ENCODE data around the gene L1CAM. TPM values are rescaled to one million over a fixed set of nuclear protein-coding genes. Genes with fewer than 3 reads are reported as not detected.

The L1CAM gene
- total RNA-seq, 3 donors from 2014 or later: 0.14 to 0.46 (median 0.34) TPM

GRCh38 chrX:153871946-153872878 lies 13.8 kb downstream of the L1CAM start:
- no peak for DNase-seq
- no peaks in the 10 kb centered on the region for H3K36me3 Mint-ChIP-seq (ENCODE audit: insufficient read depth)
- no peak for ATAC-seq
- H3K9me3 Mint-ChIP-seq: no peaks in the 10 kb centered on the region
- peaks cover 12% of the 10 kb centered on the region for H3K27me3 Mint-ChIP-seq (ENCODE audit: low read depth)
- peaks cover 2% of the 10 kb centered on the region for H3K4me1 Mint-ChIP-seq (ENCODE audit: low read depth)
- no peak overlapping the region for H3K4me3 Mint-ChIP-seq

- Mint-ChIP-seq H3K4me1 (ENCODE audit: low read depth) (peaks cover 2% of the 10 kb centered on the region), H3K27me3 (ENCODE audit: low read depth) (peaks cover 11% of the 10 kb centered on the region)
Measured at GRCh38 chrX:153871451-153871850, 14.5 kb downstream of the L1CAM start.

GRCh38 chrX:153870791-153871360 lies 15.1 kb downstream of the L1CAM start:
- H3K36me3 Mint-ChIP-seq (ENCODE audit: insufficient read depth): no peaks in the 10 kb centered on the region
- DNase-seq: no peak
- peaks cover 7% of the 10 kb centered on the region for H3K27me3 Mint-ChIP-seq (ENCODE audit: low read depth)
- H3K9me3 Mint-ChIP-seq: no peaks in the 10 kb centered on the region
- no peak for ATAC-seq
- no peak overlapping the region for H3K4me3 Mint-ChIP-seq
- H3K4me1 Mint-ChIP-seq (ENCODE audit: low read depth): no peaks in the 10 kb centered on the region

More at GRCh38 chrX:153871451-153871850, 14.5 kb downstream of the L1CAM start:
- ATAC-seq: no peak
- no peak for DNase-seq
- no peaks in the 10 kb centered on the region for H3K36me3 Mint-ChIP-seq (ENCODE audit: insufficient read depth)
- no peak overlapping the region for H3K4me3 Mint-ChIP-seq
- no peaks in the 10 kb centered on the region for H3K9me3 Mint-ChIP-seq

DNA sequence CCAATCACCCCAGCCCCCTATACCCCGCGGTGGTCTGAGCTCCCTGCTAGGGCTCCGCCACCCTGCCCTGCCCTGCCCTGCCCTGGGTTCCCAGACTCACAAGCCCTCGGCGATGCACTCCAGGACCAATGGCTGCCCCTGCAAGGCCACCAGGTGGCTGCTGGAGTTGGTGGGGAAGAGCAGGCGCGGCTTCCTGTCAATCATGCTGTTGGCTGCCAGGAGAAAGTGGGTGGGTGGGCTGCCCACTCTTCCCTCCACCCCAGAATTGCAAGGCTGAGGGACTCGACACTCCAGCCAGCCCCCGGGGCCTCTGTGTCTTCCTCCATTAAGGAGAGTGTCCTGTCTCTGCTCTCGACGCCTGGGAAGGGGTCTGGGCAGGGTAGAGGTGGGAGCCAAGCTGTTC lies 15.7 kb downstream of the L1CAM start:
- Mint-ChIP-seq H3K4me1 (ENCODE audit: low read depth) (no peaks in the 10 kb centered on the region), H3K4me3 (no peak overlapping the region), H3K27me3 (ENCODE audit: low read depth) (peaks cover 5% of the 10 kb centered on the region), H3K36me3 (ENCODE audit: insufficient read depth) (no peaks in the 10 kb centered on the region), H3K9me3 (no peaks in the 10 kb centered on the region)
- DNase-seq: no peak
- no peak for ATAC-seq

GRCh38 chrX:153869473-153870287 lies 16.3 kb downstream of the L1CAM start:
- H3K9me3 Mint-ChIP-seq: no peaks in the 10 kb centered on the region
- H3K36me3 Mint-ChIP-seq (ENCODE audit: insufficient read depth): no peaks in the 10 kb centered on the region
- DNase-seq (no peak), ATAC-seq (no peak)
- no peaks in the 10 kb centered on the region for H3K4me1 Mint-ChIP-seq (ENCODE audit: low read depth)
- peaks cover 5% of the 10 kb centered on the region for H3K27me3 Mint-ChIP-seq (ENCODE audit: low read depth)
- H3K4me3 Mint-ChIP-seq: no peak overlapping the region

- H3K27me3 Mint-ChIP-seq (ENCODE audit: low read depth): peaks cover 5% of the 10 kb centered on the region
- H3K36me3 Mint-ChIP-seq (ENCODE audit: insufficient read depth): no peaks in the 10 kb centered on the region
- H3K4me1 Mint-ChIP-seq (ENCODE audit: low read depth): no peaks in the 10 kb centered on the region
Measured at GRCh38 chrX:153868576-153869472, 17.1 kb downstream of the L1CAM start.

DNA sequence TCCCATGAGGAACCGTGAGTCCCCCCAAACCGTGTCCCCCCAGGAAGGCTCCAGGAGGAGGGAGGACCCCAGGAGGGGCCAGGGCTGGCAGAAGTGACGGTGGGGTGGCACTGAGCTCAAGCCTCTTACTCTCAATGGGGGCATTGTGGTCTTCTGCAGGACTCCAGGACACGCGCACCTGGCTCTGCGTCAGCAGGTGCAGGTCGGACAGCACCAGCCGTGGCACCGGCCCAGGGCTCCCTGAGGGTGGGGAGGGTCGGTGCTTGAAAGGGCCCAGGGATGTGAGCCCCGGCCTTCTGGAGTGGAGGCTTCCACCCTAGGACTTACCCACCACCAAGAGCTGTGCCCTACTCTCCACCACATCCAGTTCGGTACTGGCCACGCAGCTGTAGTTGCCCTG lies 18.3 kb downstream of the L1CAM start:
- ATAC-seq (no peak), DNase-seq (no peak)
- Mint-ChIP-seq H3K9me3 (no peaks in the 10 kb centered on the region), H3K27me3 (ENCODE audit: low read depth) (peaks cover 5% of the 10 kb centered on the region), H3K4me1 (ENCODE audit: low read depth) (no peaks in the 10 kb centered on the region), H3K36me3 (ENCODE audit: insufficient read depth) (no peaks in the 10 kb centered on the region), H3K4me3 (no peak overlapping the region)

More at GRCh38 chrX:153868576-153869472, 17.1 kb downstream of the L1CAM start:
- ATAC-seq: no peak
- H3K4me3 Mint-ChIP-seq: no peak overlapping the region
- H3K9me3 Mint-ChIP-seq: no peaks in the 10 kb centered on the region
- no peak for DNase-seq

DNA sequence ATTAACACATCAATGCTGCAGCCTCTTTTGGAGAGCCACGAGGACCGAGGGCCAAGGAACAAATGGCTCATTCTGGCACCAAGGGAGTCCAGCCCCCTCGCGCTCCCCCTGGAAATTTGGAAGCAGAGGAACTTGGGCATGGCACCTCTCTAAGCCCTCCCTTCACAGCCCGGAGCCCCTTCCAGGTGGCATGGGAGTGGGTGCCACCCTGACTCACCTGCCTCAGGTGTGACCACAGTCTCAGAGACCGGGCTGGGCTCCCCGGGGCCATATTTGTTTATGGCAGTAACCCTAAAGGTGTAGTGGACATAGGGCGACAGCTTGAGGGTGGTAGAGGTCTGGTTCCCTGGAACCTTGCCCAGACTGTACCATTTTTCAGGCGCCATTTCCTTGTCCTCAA lies 18.8 kb downstream of the L1CAM start:
- Mint-ChIP-seq H3K4me3 (no peak overlapping the region), H3K36me3 (ENCODE audit: insufficient read depth) (no peaks in the 10 kb centered on the region), H3K4me1 (ENCODE audit: low read depth) (no peaks in the 10 kb centered on the region), H3K27me3 (ENCODE audit: low read depth) (peaks cover 2% of the 10 kb centered on the region), H3K9me3 (no peaks in the 10 kb centered on the region)
- DNase-seq (no peak), ATAC-seq (no peak)

DNA sequence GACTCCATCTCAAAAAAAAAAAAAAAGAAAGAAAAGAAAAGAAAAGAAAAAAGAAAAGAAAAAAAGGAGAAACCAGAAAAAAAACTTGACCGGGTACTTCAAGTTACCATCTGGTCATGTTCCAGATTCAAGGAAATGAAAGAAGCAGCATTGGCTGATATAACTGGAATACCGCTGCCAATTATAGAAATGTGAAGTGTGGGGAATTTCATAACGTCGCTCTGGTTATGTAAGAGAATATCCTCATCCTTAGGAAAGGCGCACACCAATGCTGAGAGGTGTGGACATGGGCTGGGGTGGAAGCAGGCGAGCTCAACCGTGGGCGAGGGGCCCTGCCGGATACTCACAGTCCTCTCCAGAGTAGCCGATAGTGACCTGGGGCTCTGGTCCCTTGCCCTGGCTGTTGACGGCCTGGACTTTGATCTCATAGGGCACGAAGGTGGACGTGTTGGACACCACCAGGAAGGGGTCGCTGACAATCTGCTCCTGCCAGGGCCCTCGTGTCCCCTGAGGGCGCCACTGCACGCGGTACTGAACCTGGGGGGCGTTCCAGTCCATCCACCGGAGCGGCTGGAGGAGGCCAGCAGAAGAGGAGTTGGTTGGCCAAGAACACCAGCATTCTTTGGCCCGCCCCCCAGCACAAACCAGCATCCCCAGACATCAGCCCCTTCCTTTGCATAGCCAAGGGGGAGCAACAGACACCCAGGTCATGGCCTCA lies 19.5 kb downstream of the L1CAM start:
- no peaks in the 10 kb centered on the region for H3K4me1 Mint-ChIP-seq (ENCODE audit: low read depth)
- ATAC-seq (no peak), DNase-seq (no peak)
- no peak overlapping the region for H3K4me3 Mint-ChIP-seq
- no peaks in the 10 kb centered on the region for H3K9me3 Mint-ChIP-seq
- H3K36me3 Mint-ChIP-seq (ENCODE audit: insufficient read depth): no peaks in the 10 kb centered on the region
- peaks cover 1% of the 10 kb centered on the region for H3K27me3 Mint-ChIP-seq (ENCODE audit: low read depth)

- Mint-ChIP-seq H3K4me1 (ENCODE audit: low read depth) (no peaks in the 10 kb centered on the region), H3K27me3 (ENCODE audit: low read depth) (no peaks in the 10 kb centered on the region), H3K9me3 (no peaks in the 10 kb centered on the region), H3K36me3 (ENCODE audit: insufficient read depth) (no peaks in the 10 kb centered on the region), H3K4me3 (no peak overlapping the region)
- no peak for DNase-seq
- ATAC-seq: no peak
Measured at GRCh38 chrX:153865685-153866084, 20.3 kb downstream of the L1CAM start.

DNA sequence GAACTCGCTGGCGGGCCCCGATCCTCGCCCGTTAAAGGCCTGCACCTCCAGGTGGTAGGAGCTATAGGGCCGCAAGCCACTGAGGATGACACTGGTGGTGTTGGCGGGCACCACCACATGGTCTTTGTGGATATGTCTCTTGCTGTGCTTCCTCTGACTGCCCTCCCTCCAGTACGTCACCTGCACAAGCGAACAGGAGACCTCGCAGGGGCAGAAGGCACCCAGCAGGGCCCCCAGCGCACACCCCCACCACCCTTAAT lies 20.7 kb downstream of the L1CAM start:
- H3K4me3 Mint-ChIP-seq: no peak overlapping the region
- H3K4me1 Mint-ChIP-seq (ENCODE audit: low read depth): no peaks in the 10 kb centered on the region
- H3K27me3 Mint-ChIP-seq (ENCODE audit: low read depth): no peaks in the 10 kb centered on the region
- H3K36me3 Mint-ChIP-seq (ENCODE audit: insufficient read depth): no peaks in the 10 kb centered on the region
- no peak for DNase-seq
- H3K9me3 Mint-ChIP-seq: no peaks in the 10 kb centered on the region
- ATAC-seq: no peak

DNA sequence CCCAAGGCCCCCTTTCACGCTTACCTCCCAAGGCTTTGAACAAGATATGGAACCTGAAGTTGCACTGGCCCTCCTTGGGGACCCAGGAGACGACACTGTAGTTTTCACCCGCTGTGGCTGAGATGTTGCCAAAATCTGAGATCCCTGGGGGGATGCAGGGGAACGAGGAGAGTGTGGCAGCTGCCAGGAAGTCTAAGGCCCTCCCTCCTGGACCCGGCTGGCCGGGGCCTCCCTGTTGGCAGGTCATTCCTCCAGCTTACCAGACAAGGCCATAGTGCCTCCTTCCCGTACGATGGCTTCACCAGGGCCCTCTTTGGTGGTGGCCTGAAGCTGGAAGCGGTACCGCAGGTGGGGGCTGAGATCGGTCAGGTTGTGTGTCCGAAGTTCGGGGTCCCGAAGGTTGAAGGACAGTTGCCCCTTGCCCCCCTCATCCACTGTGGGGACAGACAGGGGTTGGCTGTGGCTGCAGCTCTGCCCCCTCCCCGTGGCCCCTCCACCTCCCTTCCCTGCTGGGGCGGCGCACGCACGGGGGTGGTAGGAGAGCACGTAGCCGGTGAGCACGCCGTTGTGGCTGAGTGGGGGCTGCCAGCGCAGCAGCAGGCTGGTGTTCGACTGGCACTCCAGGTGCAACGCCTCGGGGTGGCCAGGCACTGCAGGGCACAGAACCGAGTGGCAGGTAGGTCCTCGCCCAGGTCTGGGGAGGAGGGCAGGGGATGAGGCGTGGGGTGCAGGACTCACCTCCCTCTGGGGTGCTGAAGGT lies 21.2 kb downstream of the L1CAM start:
- H3K36me3 Mint-ChIP-seq (ENCODE audit: insufficient read depth): no peaks in the 10 kb centered on the region
- ATAC-seq: no peak
- H3K27me3 Mint-ChIP-seq (ENCODE audit: low read depth): no peaks in the 10 kb centered on the region
- no peak for DNase-seq
- H3K4me1 Mint-ChIP-seq (ENCODE audit: low read depth): no peaks in the 10 kb centered on the region
- H3K4me3 Mint-ChIP-seq: no peak overlapping the region
- no peaks in the 10 kb centered on the region for H3K9me3 Mint-ChIP-seq

- DNase-seq (no peak), ATAC-seq (no peak)
- Mint-ChIP-seq H3K36me3 (ENCODE audit: insufficient read depth) (no peaks in the 10 kb centered on the region), H3K9me3 (no peaks in the 10 kb centered on the region), H3K4me3 (no peak overlapping the region), H3K4me1 (ENCODE audit: low read depth) (no peaks in the 10 kb centered on the region), H3K27me3 (ENCODE audit: low read depth) (no peaks in the 10 kb centered on the region)
Measured at GRCh38 chrX:153864101-153864500, 21.9 kb downstream of the L1CAM start.
